HG02885 (cell line): Measurements from ENCODE around the gene CLDN7.

Experiments
- ATAC-seq: cut with Tn5 transposase; IDR thresholded peaks from one replicate; pipeline ENCODE4 v1.9.1; 2021; ENCODE audit warnings: mild to moderate bottlenecking; ENCODE audit not compliant: unreplicated experiment, poor library complexity

CLDN7 gene

DNA sequence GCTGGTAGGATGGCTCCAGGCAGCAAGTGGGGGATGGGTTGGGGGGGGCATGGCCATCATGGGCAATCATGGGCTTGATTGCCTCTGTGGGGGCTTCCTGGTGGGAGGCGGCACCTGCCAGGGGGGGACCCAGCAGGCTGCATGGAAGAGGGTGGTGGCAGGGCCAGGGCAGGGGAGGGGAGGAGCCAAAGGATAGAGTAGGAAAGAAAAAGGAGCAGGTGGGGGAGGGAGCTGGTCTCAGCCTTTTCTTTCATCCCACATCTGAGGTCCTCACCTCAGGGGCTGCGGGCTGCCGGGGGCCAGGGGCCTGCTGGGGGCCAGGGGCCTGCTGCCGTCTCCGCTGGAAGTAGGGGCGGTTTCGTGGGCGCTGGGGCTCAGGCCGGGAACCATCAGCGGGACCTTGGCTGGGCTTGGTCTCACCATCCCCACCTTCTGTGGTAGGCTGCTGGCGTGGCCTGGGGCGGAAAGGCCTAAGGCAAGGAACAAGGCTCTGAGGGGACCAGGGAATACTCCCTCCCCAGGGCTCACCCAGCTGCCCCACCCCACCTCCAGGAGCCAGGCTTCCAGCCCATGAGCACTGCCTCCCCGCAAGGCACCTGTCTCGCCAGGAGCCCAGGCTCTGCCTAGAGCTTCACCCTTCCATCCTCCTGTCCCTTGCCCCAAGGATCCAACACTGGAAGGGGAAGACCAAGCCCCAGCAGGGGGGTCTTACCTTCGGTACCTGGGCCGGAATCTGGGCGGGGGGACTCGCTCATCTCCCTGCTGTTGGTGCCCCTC is 27.2 kb upstream of the CLDN7 start:
- ATAC-seq = no peak

DNA sequence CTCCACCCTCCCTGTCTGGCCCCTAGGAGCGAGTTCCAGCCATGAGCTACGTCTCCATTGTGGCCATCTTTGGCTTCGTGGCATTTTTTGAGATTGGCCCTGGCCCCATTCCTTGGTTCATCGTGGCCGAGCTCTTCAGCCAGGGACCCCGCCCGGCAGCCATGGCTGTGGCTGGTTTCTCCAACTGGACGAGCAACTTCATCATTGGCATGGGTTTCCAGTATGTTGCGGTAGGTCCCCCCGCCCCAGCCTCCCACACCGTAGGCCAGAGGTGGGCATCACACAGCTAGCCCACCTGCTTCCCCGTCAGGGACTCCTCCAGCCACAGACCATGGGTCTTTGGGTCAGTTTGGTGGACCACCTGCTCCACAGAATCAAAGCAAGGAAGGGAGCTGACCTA is 23.4 kb upstream of the CLDN7 start:
- no peak for ATAC-seq

GRCh38 chr17:7284911-7285310 is 22.6 kb upstream of the CLDN7 start:
- ATAC-seq = no peak

DNA sequence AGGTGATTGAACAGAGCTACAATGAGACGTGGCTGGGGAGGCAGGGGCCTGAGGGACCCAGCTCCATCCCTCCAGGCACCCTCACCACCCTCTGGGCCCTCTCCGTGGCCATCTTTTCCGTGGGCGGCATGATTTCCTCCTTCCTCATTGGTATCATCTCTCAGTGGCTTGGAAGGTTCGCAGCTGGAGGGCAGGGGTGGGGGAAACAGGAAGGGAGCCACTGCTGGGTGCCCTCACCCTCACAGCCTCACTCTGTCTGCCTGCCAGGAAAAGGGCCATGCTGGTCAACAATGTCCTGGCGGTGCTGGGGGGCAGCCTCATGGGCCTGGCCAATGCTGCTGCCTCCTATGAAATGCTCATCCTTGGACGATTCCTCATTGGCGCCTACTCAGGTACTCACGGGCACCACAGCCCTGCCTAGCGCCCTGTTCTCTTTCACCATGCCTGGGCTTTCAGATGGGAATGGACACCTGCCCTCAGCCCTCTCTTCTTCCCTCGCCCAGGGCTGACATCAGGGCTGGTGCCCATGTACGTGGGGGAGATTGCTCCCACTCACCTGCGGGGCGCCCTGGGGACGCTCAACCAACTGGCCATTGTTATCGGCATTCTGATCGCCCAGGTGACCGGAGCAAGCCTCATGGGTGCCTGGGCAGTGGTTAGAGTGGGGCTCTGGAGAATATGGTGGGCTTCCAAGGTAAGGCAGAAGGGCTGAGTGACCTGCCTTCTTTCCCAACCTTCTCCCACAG is 21.4 kb upstream of the CLDN7 start:
- no peak for ATAC-seq

- ATAC-seq = no peak
These were observed 20.6 kb upstream of the CLDN7 start for GRCh38 chr17:7282752-7283321.

GRCh38 chr17:7281953-7282751 is 19.9 kb upstream of the CLDN7 start:
- ATAC-seq = no peak

GRCh38 chr17:7281074-7281952 is 19.0 kb upstream of the CLDN7 start, which contains the start of gene SLC2A4:
Gene SLC2A4 (plus strand): TSS chr17:7281718. CDS start chr17:7281935, 217 bp downstream.
- peak; percentile 72 for ATAC-seq

DNA sequence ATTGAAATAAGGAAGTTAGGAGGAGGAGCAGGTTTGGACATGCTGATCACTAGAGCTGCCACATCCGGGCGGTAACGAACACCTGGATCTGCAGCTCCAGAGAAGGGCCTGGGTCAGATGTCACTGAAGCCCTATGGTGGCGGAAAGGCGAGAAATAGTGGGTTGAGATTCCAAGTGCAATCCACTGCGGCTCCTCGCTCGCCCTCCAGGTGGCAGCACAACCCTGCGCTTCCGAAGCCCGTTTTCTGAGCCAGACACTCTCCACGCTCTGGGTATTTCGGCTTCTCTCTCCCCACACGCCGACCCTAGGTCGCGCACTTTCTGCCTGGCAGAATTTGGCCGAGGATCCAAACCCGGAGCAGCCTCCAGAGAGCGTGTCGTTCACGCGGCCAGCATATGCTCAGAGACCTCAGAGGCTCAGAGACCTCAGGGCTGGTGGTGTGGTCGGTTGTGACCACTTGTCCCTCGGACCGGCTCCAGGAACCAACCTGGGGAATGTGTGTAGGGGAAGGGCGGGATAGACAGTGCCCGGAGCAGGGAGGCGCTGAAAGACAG is 18.3 kb upstream of the CLDN7 start:
- ATAC-seq = peak; percentile 67

DNA sequence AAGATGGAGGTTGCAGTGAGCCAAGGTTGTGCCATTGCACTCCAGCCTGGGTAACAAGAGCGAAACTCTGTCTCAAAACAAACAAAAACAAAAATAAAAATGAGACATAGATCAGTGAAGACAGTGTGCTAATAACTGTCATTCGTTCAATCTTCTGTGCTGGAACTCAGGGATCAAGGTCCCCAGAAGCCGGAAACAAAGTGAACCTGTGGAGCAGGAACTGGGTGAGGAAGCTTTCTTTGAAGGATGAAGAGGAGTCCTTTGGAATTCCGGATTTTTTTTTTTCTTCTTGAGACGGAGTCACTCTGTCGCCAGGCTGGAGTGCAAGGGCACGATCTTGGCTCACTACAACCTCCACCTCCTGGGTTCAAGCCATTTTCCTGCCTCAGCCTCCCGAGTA is 17.2 kb upstream of the CLDN7 start:
- ATAC-seq = no peak

GRCh38 chr17:7266784-7267183 is 4.5 kb upstream of the CLDN7 start:
- ATAC-seq = no peak

DNA sequence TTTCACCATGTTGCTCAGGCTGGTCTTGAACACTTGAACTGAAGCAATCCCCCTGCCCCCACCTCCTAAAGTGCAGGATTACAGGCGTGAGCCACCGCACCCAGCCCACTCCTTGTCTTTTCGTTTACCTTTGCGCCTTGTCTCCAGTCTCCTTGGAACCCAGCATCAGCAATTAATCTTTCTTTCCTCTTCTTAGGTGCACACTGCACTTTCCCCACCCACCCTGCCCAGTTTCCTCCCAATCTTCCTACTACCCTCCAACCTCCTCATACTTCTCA is 1.5 kb upstream of the CLDN7 start:
- ATAC-seq = no peak

- no peak for ATAC-seq
These were observed 890 bp upstream of the CLDN7 start for GRCh38 chr17:7262935-7263800.

- no peak for ATAC-seq
These were observed 693 bp downstream of the CLDN7 start for GRCh38 chr17:7261379-7262191.

DNA sequence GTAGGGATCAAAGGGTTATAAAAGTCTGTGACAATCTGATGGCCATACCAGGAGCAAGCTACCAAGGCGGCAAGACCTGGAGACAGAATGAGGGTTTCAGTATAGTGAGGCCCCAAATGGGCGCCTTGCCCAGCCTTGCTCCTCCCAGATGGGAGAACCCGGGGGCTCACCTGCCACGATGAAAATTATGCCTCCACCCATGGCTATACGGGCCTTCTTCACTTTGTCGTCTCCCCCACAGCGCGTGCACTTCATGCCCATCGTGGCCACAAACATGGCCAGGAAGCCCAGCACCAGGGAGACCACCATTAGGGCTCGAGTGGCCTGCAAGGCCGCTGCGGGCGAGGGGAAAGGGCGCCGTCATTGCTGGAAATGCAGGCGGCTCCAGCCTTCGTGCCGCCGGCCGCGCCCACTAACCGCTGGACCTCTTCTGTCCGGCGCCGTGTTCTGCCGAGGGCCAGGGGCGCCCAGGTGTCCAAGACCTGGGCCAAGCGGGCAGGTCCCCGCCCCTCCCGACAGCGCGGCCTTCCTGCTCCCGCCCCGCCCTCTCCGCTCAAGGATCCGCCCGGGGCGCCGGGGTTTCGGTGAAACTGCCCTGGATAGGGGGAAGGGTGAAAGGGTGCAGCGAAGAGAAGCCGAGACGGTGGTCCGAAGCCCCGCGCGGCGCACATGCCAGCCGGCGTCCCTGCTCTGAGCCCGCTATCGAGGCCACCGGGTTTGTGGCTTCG is 1.5 kb downstream of the CLDN7 start:
- no peak for ATAC-seq

GRCh38 chr17:7260151-7260550 is 2.1 kb downstream of the CLDN7 start:
- ATAC-seq = no peak

DNA sequence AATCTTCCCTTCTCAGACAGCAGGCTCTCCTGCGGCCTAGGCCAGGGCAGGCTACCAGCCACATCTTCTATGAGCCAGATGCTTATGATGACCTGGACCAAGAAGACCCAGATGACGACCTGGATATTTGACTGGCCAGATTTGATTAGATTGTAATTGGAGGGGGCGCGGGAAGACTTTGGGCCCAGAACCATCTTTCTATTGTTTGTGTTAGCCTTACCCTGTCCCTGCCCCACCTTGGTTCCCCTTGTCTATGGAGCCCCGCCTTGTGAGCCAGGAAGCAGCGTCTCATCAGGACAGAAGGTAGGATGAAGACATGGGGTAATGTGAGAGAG is 2.8 kb downstream of the CLDN7 start:
- no peak for ATAC-seq
